GM12875 (cell line): ENCODE data around the gene SPATA18.
A peak's percentile ranks its signal among the peaks of the same experiment; 100 is the strongest.

Experiments
- H3K4me3 ChIP-seq: one replicate; pipeline ENCODE4 v1.5.1; 2011; ENCODE audit warnings: low read depth, low read length, control low read depth
- CTCF ChIP-seq: IDR thresholded peaks from 2 replicates; pipeline ENCODE4 v1.5.1; 2011; ENCODE audit warnings: low read depth, mild to moderate bottlenecking, control low read depth, inconsistent platforms, low read length, moderate library complexity, borderline replicate concordance; ENCODE audit not compliant: insufficient read depth

The SPATA18 gene

GRCh38 chr4:52032005-52032404 lies 19.1 kb upstream of the SPATA18 start:
- no peak overlapping the region for H3K4me3 ChIP-seq
- no peak for TF ChIP-seq CTCF

- TF ChIP-seq CTCF, result no peak
- H3K4me3 ChIP-seq, result no peak overlapping the region
Measured at GRCh38 chr4:52035190-52035589, 15.9 kb upstream of the SPATA18 start.

GRCh38 chr4:52036886-52037530 lies 14.1 kb upstream of the SPATA18 start:
- no peak for TF ChIP-seq CTCF
- no peak overlapping the region for H3K4me3 ChIP-seq

GRCh38 chr4:52037689-52038102 lies 13.4 kb upstream of the SPATA18 start:
- peak overlapping the region; percentile 74 for H3K4me3 ChIP-seq
- TF ChIP-seq CTCF, result no peak

GRCh38 chr4:52038103-52038912 lies 12.8 kb upstream of the SPATA18 start, which contains the start of gene SGCB:
Gene SGCB (minus strand): TSS chr4:52038299. CDS start chr4:52038259, 40 bp downstream.
- peak within 1 kb of the TSS; percentile 74 for H3K4me3 ChIP-seq
- TF ChIP-seq CTCF, result no peak

- H3K4me3 ChIP-seq, result no peak overlapping the region
- TF ChIP-seq CTCF, result no peak
Measured at GRCh38 chr4:52045028-52045427, 6.1 kb upstream of the SPATA18 start.

- no peak overlapping the region for H3K4me3 ChIP-seq
- TF ChIP-seq CTCF, result no peak
Measured at GRCh38 chr4:52049266-52049665, 1.8 kb upstream of the SPATA18 start.
